HL-60 (cell line): ENCODE data around the gene TRIM13.

ENCODE experiments used
- DNase-seq, 2 experiments: peaks; one replicate each; pipeline ENCODE4 v3.0.0-alpha.2; 2010 to 2020; ENCODE audit warnings: low read depth in 1 of 2, low spot score in 1 of 2
- H3K27ac ChIP-seq: fragments of 250-450 bp; sonication (Bioruptor Pico); replicated peaks from 2 replicates; pipeline ENCODE4 v1.5.1; 2020; ENCODE audit warnings: mild to moderate bottlenecking, moderate library complexity
- H3K27me3 ChIP-seq: fragments of 250-450 bp; sonication (Bioruptor Pico); 2 replicates; pipeline ENCODE4 v1.5.1; 2021; ENCODE audit warnings: mild to moderate bottlenecking, moderate library complexity; ENCODE audit not compliant: insufficient read depth, poor library complexity, severe bottlenecking
- H3K4me3 ChIP-seq: replicated peaks from 2 replicates; pipeline ENCODE4 v1.5.1; 2011; ENCODE audit warnings: mild to moderate bottlenecking, control low read depth, low read length; ENCODE audit not compliant: insufficient read depth
- CTCF ChIP-seq: IDR thresholded peaks from one replicate; pipeline ENCODE4 v1.5.1; 2011; ENCODE audit warnings: low read length, control low read depth, inconsistent platforms; ENCODE audit not compliant: insufficient read depth
- GABPA ChIP-seq: IDR thresholded peaks from 2 replicates; pipeline ENCODE4 v1.6.1; 2012; ENCODE audit warnings: low read depth
- POLR2AphosphoS5 ChIP-seq: IDR thresholded peaks from 2 replicates; pipeline ENCODE4 v1.6.1; 2012; ENCODE audit warnings: low read depth
- SPI1 ChIP-seq: IDR thresholded peaks from 2 replicates; pipeline ENCODE4 v1.6.1; 2012; ENCODE audit warnings: low read depth, mild to moderate bottlenecking, borderline replicate concordance
- TF ChIP-seq, protein P1 (sequence below): IDR thresholded peaks from 2 replicates; pipeline ENCODE4 v1.6.1; 2012; ENCODE audit warnings: low read depth; ENCODE audit not compliant: insufficient replicate concordance

The TRIM13 gene

DNA sequence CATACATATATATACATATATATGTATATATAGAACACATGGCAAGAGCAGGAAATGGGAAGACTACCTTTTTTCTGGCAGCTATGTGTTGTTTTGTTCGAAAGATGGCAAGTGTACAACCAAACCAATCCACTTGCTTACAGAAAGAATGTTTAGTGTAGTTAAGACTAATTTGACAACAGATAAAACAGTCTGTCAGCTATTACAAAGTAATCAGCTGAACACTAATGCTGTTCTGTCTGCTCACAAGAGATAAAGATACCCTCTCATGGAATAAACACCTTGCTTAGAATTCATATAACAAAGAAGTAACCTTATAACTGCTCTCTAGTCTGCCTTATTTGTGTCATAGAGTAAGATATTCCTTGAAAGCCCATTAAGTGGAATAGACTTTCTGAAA, 17.5 kb downstream of the TRIM13 start:
- peak overlapping the region; percentile 6 for H3K27ac ChIP-seq
- H3K27me3 ChIP-seq: no peaks in the 10 kb centered on the region
- H3K4me3 ChIP-seq: no peak overlapping the region
- DNase-seq: no peak
- TF ChIP-seq SPI1 (no peak), POLR2AphosphoS5 (no peak), GABPA (no peak), CTCF (no peak)
- TF ChIP-seq, protein P1, sequence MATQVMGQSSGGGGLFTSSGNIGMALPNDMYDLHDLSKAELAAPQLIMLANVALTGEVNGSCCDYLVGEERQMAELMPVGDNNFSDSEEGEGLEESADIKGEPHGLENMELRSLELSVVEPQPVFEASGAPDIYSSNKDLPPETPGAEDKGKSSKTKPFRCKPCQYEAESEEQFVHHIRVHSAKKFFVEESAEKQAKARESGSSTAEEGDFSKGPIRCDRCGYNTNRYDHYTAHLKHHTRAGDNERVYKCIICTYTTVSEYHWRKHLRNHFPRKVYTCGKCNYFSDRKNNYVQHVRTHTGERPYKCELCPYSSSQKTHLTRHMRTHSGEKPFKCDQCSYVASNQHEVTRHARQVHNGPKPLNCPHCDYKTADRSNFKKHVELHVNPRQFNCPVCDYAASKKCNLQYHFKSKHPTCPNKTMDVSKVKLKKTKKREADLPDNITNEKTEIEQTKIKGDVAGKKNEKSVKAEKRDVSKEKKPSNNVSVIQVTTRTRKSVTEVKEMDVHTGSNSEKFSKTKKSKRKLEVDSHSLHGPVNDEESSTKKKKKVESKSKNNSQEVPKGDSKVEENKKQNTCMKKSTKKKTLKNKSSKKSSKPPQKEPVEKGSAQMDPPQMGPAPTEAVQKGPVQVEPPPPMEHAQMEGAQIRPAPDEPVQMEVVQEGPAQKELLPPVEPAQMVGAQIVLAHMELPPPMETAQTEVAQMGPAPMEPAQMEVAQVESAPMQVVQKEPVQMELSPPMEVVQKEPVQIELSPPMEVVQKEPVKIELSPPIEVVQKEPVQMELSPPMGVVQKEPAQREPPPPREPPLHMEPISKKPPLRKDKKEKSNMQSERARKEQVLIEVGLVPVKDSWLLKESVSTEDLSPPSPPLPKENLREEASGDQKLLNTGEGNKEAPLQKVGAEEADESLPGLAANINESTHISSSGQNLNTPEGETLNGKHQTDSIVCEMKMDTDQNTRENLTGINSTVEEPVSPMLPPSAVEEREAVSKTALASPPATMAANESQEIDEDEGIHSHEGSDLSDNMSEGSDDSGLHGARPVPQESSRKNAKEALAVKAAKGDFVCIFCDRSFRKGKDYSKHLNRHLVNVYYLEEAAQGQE: no peak

DNA sequence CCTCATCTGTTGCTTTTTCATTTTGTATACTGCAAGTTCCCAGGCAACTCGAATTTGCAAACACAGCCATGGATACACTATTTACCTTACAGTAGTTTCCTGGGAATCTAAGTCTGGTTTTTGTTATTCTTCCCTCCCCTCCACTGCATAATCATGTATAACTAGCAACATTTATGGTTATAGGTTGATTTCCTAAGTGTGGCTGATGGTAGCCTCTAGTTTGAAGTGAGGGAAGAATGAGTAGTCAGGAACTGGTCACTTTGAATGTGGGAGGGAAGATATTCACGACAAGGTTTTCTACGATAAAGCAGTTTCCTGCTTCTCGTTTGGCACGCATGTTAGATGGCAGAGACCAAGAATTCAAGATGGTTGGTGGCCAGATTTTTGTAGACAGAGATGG, 18.4 kb downstream of the TRIM13 start, which contains the start of gene KCNRG:
KCNRG (plus strand) TSS at position 187 of the 400 bp plus-strand sequence; CDS start at position 237, 50 bp downstream.
- TF ChIP-seq POLR2AphosphoS5 (no peak), SPI1 (no peak), GABPA (no peak), CTCF (no peak)
- TF ChIP-seq, protein P1: no peak
- peak within 1 kb of the TSS; percentile 59 for H3K27ac ChIP-seq
- H3K4me3 ChIP-seq: no peak within 1 kb of the TSS
- no peaks in the 10 kb centered on the region for H3K27me3 ChIP-seq
- no peak for DNase-seq

DNA sequence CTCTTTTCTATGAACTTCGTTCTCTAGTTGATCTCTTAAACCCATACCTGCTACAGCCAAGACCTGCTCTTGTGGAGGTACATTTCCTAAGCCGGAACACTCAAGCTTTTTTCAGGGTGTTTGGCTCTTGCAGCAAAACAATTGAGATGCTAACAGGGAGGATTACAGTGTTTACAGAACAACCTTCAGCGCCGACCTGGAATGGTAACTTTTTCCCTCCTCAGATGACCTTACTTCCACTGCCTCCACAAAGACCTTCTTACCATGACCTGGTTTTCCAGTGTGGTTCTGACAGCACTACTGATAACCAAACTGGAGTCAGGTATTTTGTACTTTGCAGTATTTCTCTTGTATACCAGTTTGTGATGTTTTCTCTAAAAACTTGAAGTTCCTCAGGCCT, 18.9 kb downstream of the TRIM13 start:
- Histone ChIP-seq H3K4me3 (no peak overlapping the region), H3K27me3 (no peaks in the 10 kb centered on the region), H3K27ac (peak overlapping the region; percentile 59)
- DNase-seq: no peak
- TF ChIP-seq, protein P1: no peak
- no peak for TF ChIP-seq POLR2AphosphoS5
- no peak for TF ChIP-seq SPI1
- TF ChIP-seq CTCF: no peak
- TF ChIP-seq GABPA: no peak
